C4-2B (cell line): Measurements from ENCODE around the gene KCNH6.

Experiments used
- ZFX ChIP-seq: fragments of 450-650 bp; IDR thresholded peaks from 2 replicates; pipeline ENCODE4 v1.6.1; 2017
- TF ChIP-seq, protein P1 (sequence below): fragments of 450-650 bp; conservative IDR thresholded peaks from 2 replicates; pipeline ENCODE4 v1.5.1; 2017; ENCODE audit warnings: mild to moderate bottlenecking

GRCh38 chr17:63512896-63513644 lies 10.1 kb upstream of the KCNH6 start:
- TF ChIP-seq, protein P1, sequence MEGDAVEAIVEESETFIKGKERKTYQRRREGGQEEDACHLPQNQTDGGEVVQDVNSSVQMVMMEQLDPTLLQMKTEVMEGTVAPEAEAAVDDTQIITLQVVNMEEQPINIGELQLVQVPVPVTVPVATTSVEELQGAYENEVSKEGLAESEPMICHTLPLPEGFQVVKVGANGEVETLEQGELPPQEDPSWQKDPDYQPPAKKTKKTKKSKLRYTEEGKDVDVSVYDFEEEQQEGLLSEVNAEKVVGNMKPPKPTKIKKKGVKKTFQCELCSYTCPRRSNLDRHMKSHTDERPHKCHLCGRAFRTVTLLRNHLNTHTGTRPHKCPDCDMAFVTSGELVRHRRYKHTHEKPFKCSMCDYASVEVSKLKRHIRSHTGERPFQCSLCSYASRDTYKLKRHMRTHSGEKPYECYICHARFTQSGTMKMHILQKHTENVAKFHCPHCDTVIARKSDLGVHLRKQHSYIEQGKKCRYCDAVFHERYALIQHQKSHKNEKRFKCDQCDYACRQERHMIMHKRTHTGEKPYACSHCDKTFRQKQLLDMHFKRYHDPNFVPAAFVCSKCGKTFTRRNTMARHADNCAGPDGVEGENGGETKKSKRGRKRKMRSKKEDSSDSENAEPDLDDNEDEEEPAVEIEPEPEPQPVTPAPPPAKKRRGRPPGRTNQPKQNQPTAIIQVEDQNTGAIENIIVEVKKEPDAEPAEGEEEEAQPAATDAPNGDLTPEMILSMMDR = no peak
- TF ChIP-seq ZFX = no peak
